T-helper 1 cell treated with Interleukin-12 subunit alpha and Interleukin-12 subunit beta and Interleukin-4 antibody, amounts not matched to agents 30 ng/mL and 1 ng/mL, for 36 hours (primary cell): ENCODE results near the gene CCND3. TPM values are rescaled to one million over a fixed set of nuclear protein-coding genes. Genes with fewer than 3 reads are reported as not detected.

Experiments used
- total RNA-seq: library from RNA; stranded (reverse); gene quantifications from 2 replicates; pipeline ENCODE4 v1.2.3, GENCODE V29; 2022

The CCND3 gene
- total RNA-seq, 1 donor from 2014 or later = 481 TPM

Other genes with a start within 250 kb of the CCND3 start
- 20.5 and 22.1 TPM in 2 replicates for gene TFEB, start 206.2 kb downstream of the CCND3 start, total RNA-seq
- gene PGC, start 194.4 kb downstream of the CCND3 start, total RNA-seq = not detected in 2 replicates
- gene FRS3, start 161.9 kb downstream of the CCND3 start, total RNA-seq = 4.9 and 5.3 TPM in 2 replicates
- gene PRICKLE4, start 161.0 kb downstream of the CCND3 start, total RNA-seq = 0.59 TPM in 1 of 2 replicates, not detected in the other
- 191 and 194 TPM in 2 replicates for gene TOMM6, start 154.1 kb downstream of the CCND3 start, total RNA-seq
- gene USP49, start 46.4 kb downstream of the CCND3 start, total RNA-seq = 6.4 and 6.7 TPM in 2 replicates
- 22.6 and 23.1 TPM in 2 replicates for gene MED20, start 20.7 kb downstream of the CCND3 start, total RNA-seq
- 39.2 and 39.3 TPM in 2 replicates for gene BYSL, start 20.3 kb downstream of the CCND3 start, total RNA-seq
- gene TAF8, start 108.7 kb upstream of the CCND3 start, total RNA-seq = 47.5 and 52.0 TPM in 2 replicates
- 0.07 and 0.15 TPM in 2 replicates for gene C6orf132, start 200.8 kb upstream of the CCND3 start, total RNA-seq
- not detected in 2 replicates for gene GUCA1A, start 231.6 kb upstream of the CCND3 start, total RNA-seq